GM19043 (cell line): ENCODE data around the gene MAPK6.
"Not testable (repeated sequence)": the region's sequence is repeated elsewhere in the genome, so short reads cannot be mapped to it uniquely, and the experiment has no call there.

ENCODE experiments used
- ATAC-seq: cut with Tn5 transposase; IDR thresholded peaks from one replicate; pipeline ENCODE4 v1.9.1; 2021; ENCODE audit warnings: low read depth; ENCODE audit not compliant: unreplicated experiment

MAPK6 gene

DNA sequence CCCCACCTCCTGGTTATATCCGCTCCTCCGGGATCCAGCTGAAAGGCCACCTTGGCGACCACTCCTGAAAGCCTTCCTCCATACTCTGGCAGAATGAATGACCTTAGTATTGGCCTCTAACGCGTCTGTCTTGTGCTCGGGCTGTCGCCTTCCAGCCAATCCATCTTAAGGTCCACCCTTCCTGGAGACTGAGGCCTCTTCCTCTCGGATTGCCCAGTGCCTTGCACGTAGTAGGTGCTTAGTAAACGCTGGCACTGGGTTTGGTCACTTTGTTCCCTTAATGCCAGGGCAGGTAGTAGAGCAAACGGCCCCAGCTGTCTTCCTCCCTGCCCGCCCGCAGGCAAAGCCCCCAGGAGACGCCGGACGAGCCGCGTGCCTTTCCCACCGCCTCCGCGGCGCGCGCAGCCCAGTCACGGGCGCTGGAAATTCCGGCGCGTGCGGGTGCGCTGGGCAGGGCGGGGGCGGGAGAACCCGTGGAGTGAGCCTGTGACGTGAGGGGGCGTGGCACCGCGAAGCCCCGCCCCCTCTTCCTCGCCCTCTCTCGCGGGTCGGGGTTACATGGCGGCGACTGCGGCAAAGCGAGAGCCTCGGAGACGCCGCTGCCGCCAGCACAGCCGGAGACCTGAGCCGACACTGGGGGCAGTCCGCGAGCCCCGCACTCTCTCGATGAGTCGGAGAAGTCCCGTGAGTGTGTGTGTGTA is at the start of gene MAPK6:
MAPK6 (plus strand) TSS at position 527 of the 701 bp plus-strand sequence. CDS start 27,242 bp downstream, outside the sequence.
- peak; percentile 71 for ATAC-seq

DNA sequence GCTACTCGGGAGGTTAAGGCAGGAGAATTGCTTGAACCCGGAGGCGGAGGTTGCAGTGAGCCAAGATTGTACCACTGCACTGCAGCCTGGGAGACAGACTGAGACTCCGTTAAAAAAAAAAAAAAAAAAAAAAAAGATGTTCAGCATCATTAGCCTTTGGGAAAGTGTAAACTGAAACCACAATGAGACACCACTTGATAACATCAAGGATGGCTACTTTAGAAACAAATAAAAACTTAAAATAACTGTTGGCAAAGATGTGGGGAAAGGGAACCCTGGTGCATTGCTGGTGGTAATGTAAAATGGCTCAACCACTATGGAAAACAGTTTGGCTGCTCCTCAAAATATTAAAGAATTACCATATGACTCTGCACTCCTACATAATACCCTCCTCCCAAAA is 49.3 kb upstream of the MAPK6 start:
- ATAC-seq: no peak

DNA sequence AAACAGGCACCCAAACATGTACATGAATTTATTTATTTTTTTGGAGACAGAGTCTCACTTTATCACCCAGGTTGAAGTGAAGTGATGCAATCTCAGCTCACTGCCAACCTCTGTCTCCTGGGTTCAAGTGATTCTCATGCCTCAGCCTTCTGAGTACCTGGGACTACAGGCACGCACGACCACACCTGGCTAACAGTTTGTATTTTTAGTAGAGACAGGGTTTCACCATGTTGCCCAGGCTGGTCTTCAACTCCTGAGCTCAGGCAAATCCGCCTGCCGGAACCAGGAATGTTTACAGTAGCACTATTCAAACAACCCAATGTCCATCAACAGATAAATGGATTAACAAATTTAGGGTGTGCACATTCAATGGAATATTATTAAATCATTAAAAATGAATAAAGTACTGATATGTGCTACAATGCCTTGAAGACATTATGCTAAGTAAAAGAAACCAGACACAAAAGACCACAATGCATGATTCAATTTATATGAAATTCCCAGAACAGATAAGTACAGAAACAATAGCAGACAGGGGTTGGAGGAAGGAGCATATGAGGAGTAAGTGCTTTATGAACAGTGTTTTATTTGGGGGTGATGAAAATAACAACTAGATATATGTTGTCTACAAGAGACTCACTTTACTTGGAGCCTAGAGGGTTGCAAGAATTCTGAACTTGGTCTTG is 48.7 kb upstream of the MAPK6 start:
- ATAC-seq: no peak

DNA sequence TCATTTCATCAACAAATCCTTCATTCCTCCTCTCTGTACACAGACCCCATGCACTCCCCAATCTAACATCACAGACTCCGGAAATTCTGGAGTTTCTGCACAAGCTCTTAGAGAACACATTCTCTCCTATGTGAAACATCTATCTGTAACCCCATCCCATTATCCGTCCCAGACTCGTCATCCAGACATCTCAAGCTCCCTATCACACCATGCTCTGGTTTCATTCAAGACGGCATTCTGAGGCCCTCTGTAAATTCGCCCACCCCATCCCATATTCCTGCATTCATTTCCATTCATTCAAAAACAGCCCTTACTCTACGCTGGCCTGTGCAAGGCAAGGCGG is 48.0 kb upstream of the MAPK6 start:
- ATAC-seq: no peak

DNA sequence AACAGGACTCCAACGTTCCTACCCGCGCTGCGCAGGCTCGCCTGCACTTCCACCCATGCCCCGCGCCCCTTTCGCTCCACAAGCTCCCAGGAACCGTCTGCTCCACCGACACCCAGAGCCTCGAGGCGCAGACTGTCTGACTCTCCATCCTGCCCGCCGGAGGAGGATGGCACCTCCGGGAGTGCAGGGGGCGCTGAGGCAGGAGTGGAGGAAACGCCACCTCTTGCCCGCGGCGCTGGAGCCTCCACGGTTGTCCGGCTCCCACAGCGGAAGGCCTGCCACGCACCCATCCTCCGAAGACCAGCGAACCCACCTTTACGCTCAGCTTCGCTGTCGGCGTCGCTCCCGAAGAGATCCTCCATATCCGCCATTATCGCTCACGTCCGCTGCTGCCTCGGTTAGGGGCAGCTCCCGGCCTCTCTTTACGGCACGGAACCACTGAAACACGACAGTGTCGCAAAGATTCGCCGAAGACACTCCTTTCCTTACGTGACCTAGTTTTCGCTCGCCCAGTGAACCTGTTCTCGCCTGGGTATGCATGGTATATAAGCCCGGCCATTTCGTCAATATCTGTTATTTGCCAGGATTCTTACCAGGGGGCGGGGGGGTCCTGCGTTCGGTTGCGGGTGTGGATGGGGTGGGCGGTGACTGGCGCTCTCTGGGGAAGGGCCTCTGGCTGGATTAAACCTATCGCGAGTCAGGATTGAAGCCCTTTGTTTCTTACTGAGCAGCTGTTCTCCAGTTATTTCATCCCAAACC is 47.5 kb upstream of the MAPK6 start, which contains the start of gene LEO1:
LEO1 (minus strand) TSS at position 404 of the 759 bp plus-strand sequence; CDS start at position 371, 33 bp downstream.
- ATAC-seq: peak; percentile 66

DNA sequence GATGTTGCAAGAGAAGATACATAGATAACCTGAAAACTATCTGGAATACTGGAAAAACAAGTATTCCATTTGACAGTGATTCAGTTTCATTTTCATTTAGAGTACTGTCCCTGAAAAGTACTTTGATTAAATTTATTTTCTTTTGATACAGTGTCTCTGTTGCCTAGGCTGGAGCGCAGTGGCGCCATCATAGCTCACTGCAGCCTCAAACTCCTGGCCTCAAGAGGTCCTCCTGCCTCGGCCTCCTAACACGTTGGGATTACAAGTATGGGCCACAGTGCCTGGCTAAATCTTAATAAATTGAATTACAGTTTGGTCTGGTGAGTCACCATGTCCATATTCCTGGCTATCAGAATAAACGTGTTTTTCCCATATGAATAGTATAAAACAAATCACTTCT is 45.8 kb upstream of the MAPK6 start:
- ATAC-seq: no peak

DNA sequence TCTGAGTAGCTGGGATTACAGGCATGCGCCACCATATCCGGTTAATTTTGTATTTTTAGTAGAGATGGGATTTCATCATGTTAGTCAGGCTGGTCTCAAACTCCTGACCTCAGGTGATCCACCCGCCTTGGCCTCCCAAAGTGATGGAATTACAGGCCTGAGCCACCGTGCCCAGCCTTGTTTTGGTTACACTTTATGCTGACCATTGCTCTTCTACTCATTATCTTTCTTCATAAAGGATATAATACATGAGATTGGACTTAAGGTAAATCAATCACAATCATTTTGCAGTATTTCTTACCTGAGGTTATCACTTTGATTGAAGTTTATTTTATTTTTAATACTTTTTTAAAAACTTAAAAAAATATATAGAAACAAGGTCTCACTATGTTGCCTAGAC is 45.2 kb upstream of the MAPK6 start:
- ATAC-seq: no peak

DNA sequence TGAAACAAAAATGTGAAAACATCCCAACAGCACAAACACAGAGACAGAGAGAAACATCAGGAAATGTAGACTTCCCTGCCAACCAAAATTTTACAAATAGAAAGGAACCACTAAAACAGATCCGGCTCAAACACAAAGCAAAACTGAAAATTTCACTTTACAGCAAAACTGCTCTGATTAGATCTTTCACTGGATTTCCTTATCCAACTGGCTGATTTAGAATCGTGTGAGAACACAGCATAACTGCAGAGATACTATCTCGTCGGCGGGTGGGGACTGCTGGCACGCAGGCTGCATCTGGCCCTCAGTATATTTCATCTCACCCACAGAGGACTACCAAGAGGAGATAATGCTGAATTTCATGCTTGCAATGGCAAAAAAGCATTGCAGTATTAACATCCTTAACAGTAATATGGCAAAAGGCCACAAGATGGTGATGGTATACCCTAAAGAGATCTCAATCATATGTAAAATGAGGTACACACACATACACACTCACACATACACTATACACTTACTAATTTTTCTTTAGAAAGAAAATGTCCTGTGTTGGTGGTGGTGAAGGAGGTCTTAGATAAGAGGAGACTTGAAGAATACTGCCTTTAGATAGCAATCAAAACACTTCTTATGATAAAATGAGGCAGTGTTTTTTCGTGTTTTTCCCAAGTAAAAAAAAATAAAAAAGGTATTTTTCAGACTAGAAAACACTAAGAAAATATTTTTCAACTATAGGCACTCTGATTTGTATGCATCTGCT is 36.8 kb upstream of the MAPK6 start:
- ATAC-seq: peak; percentile 88

DNA sequence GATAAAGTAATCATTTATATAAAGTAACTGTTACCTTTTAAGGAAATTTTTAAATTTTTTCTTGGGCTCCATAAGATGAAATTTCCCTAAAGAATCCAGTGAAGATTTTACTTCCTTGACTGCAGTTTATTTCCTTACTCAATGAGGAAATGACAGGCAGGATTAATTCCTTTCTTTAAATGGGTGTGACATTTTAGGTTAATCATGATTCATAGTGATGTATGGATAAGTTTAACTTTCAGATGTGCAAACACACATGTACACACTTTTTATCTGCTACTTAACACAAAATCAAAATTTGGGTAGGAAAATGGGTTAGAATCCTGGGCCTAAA is 36.3 kb upstream of the MAPK6 start:
- no peak for ATAC-seq

DNA sequence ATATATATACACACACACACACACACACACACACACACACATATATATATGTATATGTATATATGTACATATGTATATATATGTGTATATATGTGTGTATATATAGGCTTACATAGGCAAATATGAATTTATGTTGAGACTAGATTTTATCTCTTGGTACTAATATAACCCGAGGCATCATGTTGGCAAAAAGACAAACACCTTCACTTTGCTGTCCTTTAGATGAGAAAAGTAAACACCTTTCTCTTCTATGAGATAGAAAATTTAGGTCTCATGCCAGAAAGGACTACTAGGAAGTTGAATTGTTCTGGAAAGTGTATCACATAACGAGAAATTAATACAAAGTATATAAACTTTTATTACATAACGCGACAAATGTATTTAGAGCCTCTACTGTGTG is 27.9 kb upstream of the MAPK6 start:
- ATAC-seq: no peak

DNA sequence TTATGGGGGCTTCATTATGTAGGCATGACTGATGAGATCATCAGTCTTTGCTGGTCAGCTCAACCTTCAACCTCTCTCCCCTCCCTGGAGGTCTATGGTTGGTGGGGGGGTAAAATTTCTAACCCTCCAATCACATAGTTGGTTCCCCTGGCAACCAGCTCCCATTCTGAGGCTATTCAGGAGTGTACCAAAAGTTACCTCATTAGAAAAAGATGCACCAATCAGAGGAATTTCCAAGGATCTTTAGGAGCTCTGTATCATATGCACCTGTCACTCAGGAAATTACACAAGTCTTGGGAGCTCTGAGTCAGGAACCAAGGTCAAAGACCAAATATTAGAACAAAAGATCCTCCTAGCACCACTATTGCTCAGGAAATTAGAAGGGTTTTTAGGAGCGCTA is 26.1 kb upstream of the MAPK6 start:
- ATAC-seq: no peak

DNA sequence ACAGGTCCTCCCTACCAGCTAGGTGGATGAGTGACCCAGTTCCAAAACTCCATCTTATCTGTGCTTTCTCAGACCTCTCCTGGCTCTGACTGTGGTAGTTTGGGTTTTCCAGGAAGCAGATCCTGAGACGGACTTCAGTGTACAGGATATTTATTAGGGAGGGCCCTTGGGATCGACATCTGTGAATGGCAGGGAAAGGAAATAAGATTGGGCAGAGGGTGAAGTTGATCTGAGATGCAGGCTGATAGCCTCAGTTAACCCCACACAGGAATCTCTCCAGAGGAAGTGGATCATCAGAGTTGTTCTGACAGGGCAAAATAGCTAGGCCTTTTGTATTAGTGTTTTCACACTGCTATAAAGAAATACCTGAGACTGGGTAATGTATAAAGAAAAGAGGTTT is 16.7 kb upstream of the MAPK6 start:
- no peak for ATAC-seq

DNA sequence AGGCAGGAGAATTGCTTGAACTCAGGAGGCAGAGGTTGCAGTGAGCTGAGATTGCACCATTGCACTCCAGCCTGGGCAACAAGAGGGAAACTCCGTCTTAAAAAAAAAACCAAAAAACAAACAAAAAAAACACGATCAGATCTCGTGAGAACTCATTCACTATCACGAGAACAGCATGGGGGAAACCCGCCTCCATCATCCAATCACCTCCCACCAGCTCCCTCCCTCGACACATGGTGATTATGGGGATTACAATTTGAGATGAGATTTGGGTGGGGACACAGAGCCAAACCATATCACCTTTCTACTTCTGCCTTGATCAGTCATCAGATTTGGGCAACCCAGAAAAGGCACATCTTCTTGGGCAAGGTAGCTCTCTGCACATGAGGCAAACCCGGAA is 15.9 kb upstream of the MAPK6 start:
- ATAC-seq: not testable (repeated sequence)

DNA sequence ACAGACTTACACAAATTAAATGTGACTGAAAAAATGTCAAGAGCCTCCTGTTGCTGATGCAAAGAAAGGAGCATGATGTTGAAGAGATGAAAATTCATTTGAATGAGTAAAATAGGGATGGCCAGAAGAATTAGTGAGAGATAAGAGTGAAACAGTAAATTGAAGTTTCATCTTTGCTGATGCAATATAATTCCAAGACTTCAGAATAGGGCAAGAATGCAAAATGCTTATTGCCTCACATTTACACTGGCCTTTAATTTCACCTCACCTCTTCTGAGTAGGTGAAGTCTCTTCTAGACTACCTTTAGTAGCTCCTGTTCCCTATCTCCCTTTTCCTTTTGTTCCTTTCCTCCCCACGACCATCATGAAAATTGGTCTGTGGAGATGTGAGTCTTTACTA is 15.3 kb upstream of the MAPK6 start:
- ATAC-seq: no peak

DNA sequence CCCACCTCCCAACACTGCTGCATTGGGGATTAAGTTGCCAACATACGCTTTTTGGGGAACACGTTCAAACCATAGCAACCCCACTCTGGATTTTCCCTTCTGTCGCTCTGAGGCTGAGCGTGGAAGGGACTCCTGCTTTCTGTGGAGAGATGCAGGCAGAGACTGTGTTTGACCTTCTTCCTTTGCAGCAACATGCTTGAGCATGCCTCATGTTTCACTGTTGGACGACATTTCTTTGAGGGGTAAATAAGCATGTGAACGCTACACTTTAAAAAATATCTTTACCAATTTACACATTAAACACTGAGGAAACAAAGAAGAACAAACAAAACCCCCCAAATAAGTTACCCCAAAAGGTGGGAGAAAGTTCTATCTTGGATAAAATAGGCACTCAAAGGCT is 14.2 kb upstream of the MAPK6 start:
- no peak for ATAC-seq

DNA sequence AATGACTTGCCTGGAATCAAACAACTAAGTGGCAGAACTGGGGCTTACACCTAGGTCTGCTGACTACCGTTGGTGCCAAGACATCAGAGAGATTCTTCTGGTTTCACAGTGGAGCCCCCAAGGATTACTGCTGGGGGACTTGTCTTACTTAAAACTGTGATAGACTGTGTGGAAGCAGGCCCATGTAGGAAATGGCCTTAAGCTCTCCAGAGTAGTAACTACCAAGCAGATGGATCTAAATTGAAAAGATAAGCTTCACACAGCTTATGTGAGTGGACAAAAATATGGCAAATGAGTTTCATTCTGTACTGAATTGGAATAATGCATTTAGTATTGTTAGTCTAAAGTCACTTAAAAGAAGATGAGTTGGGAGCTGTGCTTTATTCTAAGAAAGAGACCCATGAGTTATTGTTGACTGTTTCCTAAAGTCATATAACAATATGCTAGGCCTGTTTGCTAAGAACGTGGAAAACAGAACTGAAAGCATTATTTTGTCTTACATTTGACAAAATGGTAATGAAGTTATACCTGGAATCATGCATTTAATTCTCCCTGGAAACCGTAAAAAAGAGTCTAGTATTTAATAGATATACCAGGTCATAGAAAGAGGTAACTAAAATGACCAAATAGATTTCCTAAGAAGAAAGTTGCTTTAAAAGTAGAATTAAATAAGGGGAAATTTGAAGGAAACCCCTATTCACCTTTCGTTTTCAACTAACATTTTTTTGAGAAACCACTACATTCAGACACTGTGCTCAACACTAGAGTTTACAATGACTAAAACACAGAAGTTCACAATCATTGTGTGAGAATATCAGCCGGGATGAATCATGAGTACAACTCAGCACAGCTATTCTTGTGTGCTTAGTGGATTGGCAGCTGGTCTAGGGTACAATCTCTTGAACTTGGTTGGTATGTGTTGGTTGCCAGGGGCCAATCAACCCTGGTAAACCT is 13.0 kb upstream of the MAPK6 start:
- peak; percentile 56 for ATAC-seq

DNA sequence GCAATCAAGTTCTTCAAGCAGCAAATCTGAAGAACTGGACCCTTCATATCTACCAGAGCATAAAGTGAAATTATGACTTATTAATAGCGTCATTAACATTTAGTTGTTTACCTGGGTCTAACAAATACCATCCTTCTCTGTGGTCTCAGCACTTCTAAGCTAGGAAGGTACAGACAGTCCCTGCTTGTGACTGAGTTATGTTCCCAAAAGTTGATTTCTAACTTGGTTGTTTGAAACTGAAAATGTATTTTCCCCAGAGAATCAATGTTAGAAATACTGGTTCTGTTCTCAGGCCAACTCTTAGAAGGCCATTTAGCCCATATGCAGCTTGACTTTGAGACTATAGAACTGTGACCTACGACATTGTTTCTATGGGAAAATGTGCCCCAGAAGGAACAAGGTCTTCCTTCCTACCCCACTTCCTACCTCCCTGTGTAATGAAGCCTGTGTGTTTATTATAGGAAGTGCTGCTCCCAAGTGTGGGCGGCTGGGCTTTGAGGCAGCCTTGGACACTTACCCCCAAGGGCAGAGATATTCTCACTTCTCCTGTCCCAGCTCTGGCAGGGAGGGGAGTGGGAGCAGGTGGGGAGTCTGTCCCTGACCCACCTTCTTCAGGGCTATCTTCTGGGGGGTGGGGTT is 12.2 kb upstream of the MAPK6 start:
- peak; percentile 24 for ATAC-seq

DNA sequence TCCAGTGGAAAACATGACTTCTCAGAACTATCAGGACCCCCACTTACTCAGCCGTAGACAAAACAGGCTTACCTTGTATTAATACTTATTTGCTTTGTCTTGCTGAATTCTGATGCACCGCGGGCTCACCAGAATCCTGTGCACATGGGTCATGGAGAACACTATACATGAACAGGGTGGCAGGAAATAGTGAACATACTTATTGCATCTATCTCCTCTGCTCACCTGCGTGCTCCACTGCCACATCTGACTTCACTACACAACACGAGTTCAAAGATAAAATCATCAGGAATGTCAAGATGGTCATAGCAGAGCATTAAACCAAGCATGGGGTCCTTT is 10.7 kb upstream of the MAPK6 start:
- no peak for ATAC-seq

DNA sequence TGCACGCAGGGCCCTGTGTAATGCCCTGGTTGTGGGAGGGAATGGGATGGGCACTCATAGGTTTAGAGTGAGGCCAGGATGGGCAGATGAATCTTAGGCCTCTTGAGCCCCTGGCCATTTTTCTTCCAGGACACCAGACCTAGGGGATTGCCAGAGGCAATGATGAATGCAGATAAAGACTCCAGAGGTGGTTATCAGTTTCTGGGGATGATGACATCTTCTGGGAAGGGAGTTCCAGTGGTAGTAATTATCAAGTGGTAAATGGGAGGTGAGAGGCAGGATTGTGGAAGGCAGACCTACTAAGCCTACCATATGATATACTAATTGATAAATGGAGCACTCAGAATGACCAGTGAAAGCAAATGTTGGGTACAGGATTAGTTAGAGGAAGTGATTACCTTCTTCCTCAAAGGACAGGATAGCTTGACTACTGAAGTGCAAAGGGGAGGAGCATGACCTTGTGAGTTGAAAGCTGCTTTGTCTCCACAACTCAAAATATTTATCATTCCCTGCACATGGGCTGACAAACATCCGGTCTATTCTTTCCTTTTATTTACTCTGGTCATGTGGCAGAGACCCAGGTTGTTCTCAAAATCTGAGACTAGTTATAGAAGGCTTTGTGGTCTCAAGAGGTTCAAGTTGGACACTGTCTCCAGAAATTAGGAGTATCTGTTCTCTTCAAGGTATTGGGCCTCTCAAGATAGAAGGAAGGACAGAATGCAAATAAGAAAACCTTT is 10.2 kb upstream of the MAPK6 start:
- no peak for ATAC-seq
